ENCODE measurements around the gene CIC.
A peak's percentile ranks its signal among the peaks of the same experiment; 100 is the strongest.

Gene CIC

GRCh38 chr19:42269478-42270345 is 660 bp downstream of the CIC start:
- Histone ChIP-seq H3K4me2 (ENCODE audit: low read depth, low read length) (peak overlapping the region; percentile 100), H3K36me3 (replicated peaks; ENCODE audit: insufficient read depth, low read length) (no peaks in the 10 kb centered on the region), H3K4me3 (ENCODE audit: low read length) (peak overlapping the region; percentile 89), H3K9me3 (replicated peaks; ENCODE audit: insufficient read depth, low read length) (no peaks in the 10 kb centered on the region), H2AFZ (ENCODE audit: low read length) (peak overlapping the region; percentile 14; the same call in 1 of the 2 replicates), H3K27ac (ENCODE audit: low read length) (peak overlapping the region; percentile 97), H3K9me2 (replicated peaks; ENCODE audit: insufficient read depth, low read length) (no peaks in the 10 kb centered on the region), H3F3A (ENCODE audit: insufficient read depth, low read length) (peaks cover 13% of the 10 kb centered on the region), H3K79me2 (ENCODE audit: low read length) (peaks cover 50% of the 10 kb centered on the region), H4K20me1 (ENCODE audit: insufficient read depth, low read length) (no peaks in the 10 kb centered on the region), H3K4me1 (ENCODE audit: low read length) (peaks cover 13% of the 10 kb centered on the region), H3K9ac (ENCODE audit: low read length) (peak overlapping the region; percentile 94), H3K27me3 (replicated peaks; ENCODE audit: insufficient read depth, low read length) (no peaks in the 10 kb centered on the region)
- DNase-seq, result no peak
- TF ChIP-seq EZH2phosphoT487 (IDR thresholded peaks at IDR 0.05; ENCODE audit: low read length) (no peak), CTCF (IDR thresholded peaks at IDR 0.05; ENCODE audit: low read length) (no peak), EZH2 (optimal IDR thresholded peaks at IDR 0.05; ENCODE audit: low read depth, low read length) (no peak)

- H3K4me1 ChIP-seq (ENCODE audit: low read length), result peaks cover 13% of the 10 kb centered on the region
- H3K36me3 ChIP-seq (replicated peaks; ENCODE audit: insufficient read depth, low read length), result no peaks in the 10 kb centered on the region
- no peaks in the 10 kb centered on the region for H3K9me2 ChIP-seq (replicated peaks; ENCODE audit: insufficient read depth, low read length)
- peaks cover 13% of the 10 kb centered on the region for H3F3A ChIP-seq (ENCODE audit: insufficient read depth, low read length)
- H3K9ac ChIP-seq (ENCODE audit: low read length), result peak overlapping the region; percentile 94
- peak overlapping the region; percentile 89 for H3K4me3 ChIP-seq (ENCODE audit: low read length)
- no peaks in the 10 kb centered on the region for H3K27me3 ChIP-seq (replicated peaks; ENCODE audit: insufficient read depth, low read length)
- H2AFZ ChIP-seq (ENCODE audit: low read length), result peak overlapping the region; percentile 14; the same call in 1 of the 2 replicates
- H3K4me2 ChIP-seq (ENCODE audit: low read depth, low read length), result peak overlapping the region; percentile 100
- peak; percentile 71 for DNase-seq
- H3K9me3 ChIP-seq (replicated peaks; ENCODE audit: insufficient read depth, low read length), result no peaks in the 10 kb centered on the region
- no peaks in the 10 kb centered on the region for H4K20me1 ChIP-seq (ENCODE audit: insufficient read depth, low read length)
- TF ChIP-seq EZH2 (optimal IDR thresholded peaks at IDR 0.05; ENCODE audit: low read depth, low read length) (no peak), CTCF (IDR thresholded peaks at IDR 0.05; ENCODE audit: low read length) (no peak), EZH2phosphoT487 (IDR thresholded peaks at IDR 0.05; ENCODE audit: low read length) (no peak)
- H3K79me2 ChIP-seq (ENCODE audit: low read length), result peaks cover 56% of the 10 kb centered on the region
- H3K27ac ChIP-seq (ENCODE audit: low read length), result peak overlapping the region; percentile 97
Measured at GRCh38 chr19:42270346-42271044, 1.4 kb downstream of the CIC start.

GRCh38 chr19:42271045-42271419 is 2.0 kb downstream of the CIC start:
- Histone ChIP-seq H3K4me3 (ENCODE audit: low read length) (peak overlapping the region; percentile 89; the same call in 1 of the 2 replicates), H3K4me2 (ENCODE audit: low read depth, low read length) (peak overlapping the region; percentile 100; the same call in 1 of the 2 replicates)
- TF ChIP-seq EZH2phosphoT487 (IDR thresholded peaks at IDR 0.05; ENCODE audit: low read length) (no peak), CTCF (IDR thresholded peaks at IDR 0.05; ENCODE audit: low read length) (no peak), EZH2 (optimal IDR thresholded peaks at IDR 0.05; ENCODE audit: low read depth, low read length) (no peak)

More at GRCh38 chr19:42271045-42271419, 2.0 kb downstream of the CIC start:
- peaks cover 13% of the 10 kb centered on the region for H3K4me1 ChIP-seq (ENCODE audit: low read length)
- no peaks in the 10 kb centered on the region for H3K27me3 ChIP-seq (replicated peaks; ENCODE audit: insufficient read depth, low read length)
- peaks cover 13% of the 10 kb centered on the region for H3F3A ChIP-seq (ENCODE audit: insufficient read depth, low read length)
- H3K79me2 ChIP-seq (ENCODE audit: low read length), result peaks cover 56% of the 10 kb centered on the region
- no peaks in the 10 kb centered on the region for H3K36me3 ChIP-seq (replicated peaks; ENCODE audit: insufficient read depth, low read length)
- H2AFZ ChIP-seq (ENCODE audit: low read length), result no peak overlapping the region
- H3K9me3 ChIP-seq (replicated peaks; ENCODE audit: insufficient read depth, low read length), result no peaks in the 10 kb centered on the region
- peak overlapping the region; percentile 94; the same call in 1 of the 2 replicates for H3K9ac ChIP-seq (ENCODE audit: low read length)
- DNase-seq, result peak; percentile 5
- H4K20me1 ChIP-seq (ENCODE audit: insufficient read depth, low read length), result no peaks in the 10 kb centered on the region
- no peaks in the 10 kb centered on the region for H3K9me2 ChIP-seq (replicated peaks; ENCODE audit: insufficient read depth, low read length)
- H3K27ac ChIP-seq (ENCODE audit: low read length), result peak overlapping the region; percentile 9; the same call in 1 of the 2 replicates
